PC-3 (cell line): Measurements from ENCODE around the gene ATMIN.

Experiments
- CTCF ChIP-seq: fragments of 300-600 bp; sonication (generic); conservative IDR thresholded peaks from 2 replicates; pipeline ENCODE4 v1.5.1; 2017; ENCODE audit warnings: antibody characterized with exemption, low read depth, mild to moderate bottlenecking, low read length
- EZH2 ChIP-seq: fragments of 300-600 bp; sonication (generic); IDR thresholded peaks from one replicate; pipeline ENCODE4 v1.6.1; 2017; ENCODE audit warnings: antibody characterized with exemption, mild to moderate bottlenecking, low read length; ENCODE audit not compliant: unreplicated experiment
- EZH2phosphoT487 ChIP-seq: fragments of 300-600 bp; sonication (generic); IDR thresholded peaks from 2 replicates; pipeline ENCODE4 v1.6.1; 2018; ENCODE audit warnings: mild to moderate bottlenecking, antibody characterized with exemption, low read length, borderline replicate concordance

GRCh38 chr16:81060576-81061306 lies 25.1 kb downstream of the ATMIN start:
- TF ChIP-seq EZH2 (no peak), CTCF (no peak), EZH2phosphoT487 (no peak)
